ENCODE measurements around the gene NOL9. TPM values are rescaled to one million over a fixed set of nuclear protein-coding genes. Genes with fewer than 3 reads are reported as not detected.

Gene NOL9
- total RNA-seq, 2 experiments from 2014 or later: 52.3 to 54.1 TPM

GRCh38 chr1:6483017-6483760 is 71.1 kb downstream of the NOL9 start:
- Mint-ChIP-seq H3K9me3 (no peaks in the 10 kb centered on the region), H3K4me1 (ENCODE audit: low read depth) (peaks cover 7% of the 10 kb centered on the region), H3K36me3 (ENCODE audit: low read depth) (no peaks in the 10 kb centered on the region), H3K4me3 (no peak overlapping the region), H3K27me3 (peaks cover 39% of the 10 kb centered on the region), H3K27ac (no peak overlapping the region)
- Histone ChIP-seq H3K9me3 (ENCODE audit: control insufficient read depth in 1 of 2, insufficient read depth in 1 of 2, low read length in 2 of 2) (peaks cover 0 to 9% of the 10 kb centered on the region in 2 experiments), H3K36me3 (ENCODE audit: insufficient read depth, low read length) (no peaks in the 10 kb centered on the region), H3K4me1 (ENCODE audit: insufficient read depth, low read length) (peaks cover 22% of the 10 kb centered on the region), H3K27me3 (ENCODE audit: control insufficient read depth in 1 of 2, insufficient read depth in 2 of 2, low read length in 2 of 2) (peaks cover 19 to 21% of the 10 kb centered on the region in 2 experiments), H3K27ac (ENCODE audit: low read depth in 1 of 2, low read length in 2 of 2) (no peak overlapping the region), H3K4me3 (ENCODE audit: low read length) (no peak overlapping the region)
- no peak for TF ChIP-seq CTCF (IDR thresholded peaks at IDR 0.05)
- CTCF ChIA-PET: no interaction called here
- ATAC-seq (ENCODE audit: poor library complexity) (no peak), DNase-seq (no peak)
- intact Hi-C loops (cut with DNase I, micrococcal nuclease): no loop called here
- POLR2A ChIA-PET: no interaction called here

- Mint-ChIP-seq H3K9me3 (no peaks in the 10 kb centered on the region), H3K4me1 (ENCODE audit: low read depth) (peaks cover 7% of the 10 kb centered on the region), H3K4me3 (no peak overlapping the region), H3K27ac (no peak overlapping the region), H3K27me3 (peaks cover 28% of the 10 kb centered on the region), H3K36me3 (ENCODE audit: low read depth) (no peaks in the 10 kb centered on the region)
- peaks cover 0 to 9% of the 10 kb centered on the region in 2 experiments for H3K9me3 ChIP-seq (ENCODE audit: control insufficient read depth in 1 of 2, insufficient read depth in 1 of 2, low read length in 2 of 2)
- intact Hi-C loops (cut with DNase I, micrococcal nuclease): no loop called here
- no peak for ATAC-seq (ENCODE audit: poor library complexity)
- ChIA-PET CTCF (interaction anchor here (1.3 kb wide), 1 partner anchor 23 kb away, joined by 3 read pairs; no protein-coding TSS in a partner anchor), POLR2A (no interaction called here)
- no peak overlapping the region for H3K4me3 ChIP-seq (ENCODE audit: low read length)
- no peak overlapping the region for H3K27ac ChIP-seq (ENCODE audit: low read depth in 1 of 2, low read length in 2 of 2)
- H3K36me3 ChIP-seq (ENCODE audit: insufficient read depth, low read length): no peaks in the 10 kb centered on the region
- H3K27me3 ChIP-seq (ENCODE audit: control insufficient read depth in 1 of 2, insufficient read depth in 2 of 2, low read length in 2 of 2): peaks cover 19 to 21% of the 10 kb centered on the region in 2 experiments
- no peak for DNase-seq
- H3K4me1 ChIP-seq (ENCODE audit: insufficient read depth, low read length): peaks cover 20% of the 10 kb centered on the region
- TF ChIP-seq CTCF (IDR thresholded peaks at IDR 0.05): no peak
Measured at GRCh38 chr1:6481820-6482219, 72.5 kb downstream of the NOL9 start.

- no peaks in the 10 kb centered on the region for H3K36me3 Mint-ChIP-seq (ENCODE audit: low read depth)
- CTCF ChIA-PET: interaction anchor here (1.2 to 1.9 kb wide), 3 partner anchors 11 to 22 kb away, joined by 4 to 8 read pairs (median 5); partner anchors contain the start of genes PLEKHG5 and TNFRSF25
- intact Hi-C loops (cut with DNase I, micrococcal nuclease): loop anchor here in 1 of 2 experiments (5.0 kb wide), 2 partner anchors 35 to 130 kb away; no protein-coding TSS in a partner anchor
- no peak for TF ChIP-seq CTCF (IDR thresholded peaks at IDR 0.05)
- Histone ChIP-seq H3K9me3 (ENCODE audit: control insufficient read depth in 1 of 2, insufficient read depth in 1 of 2, low read length in 2 of 2) (no peaks in the 10 kb centered on the region), H3K27ac (ENCODE audit: low read depth in 1 of 2, low read length in 2 of 2) (no peak overlapping the region), H3K4me3 (ENCODE audit: low read length) (no peak overlapping the region), H3K4me1 (ENCODE audit: insufficient read depth, low read length) (peaks cover 9% of the 10 kb centered on the region), H3K36me3 (ENCODE audit: insufficient read depth, low read length) (no peaks in the 10 kb centered on the region), H3K27me3 (ENCODE audit: control insufficient read depth in 1 of 2, insufficient read depth in 2 of 2, low read length in 2 of 2) (no peaks in the 10 kb centered on the region)
- H3K4me3 Mint-ChIP-seq: no peak overlapping the region
- H3K27me3 Mint-ChIP-seq: peaks cover 4% of the 10 kb centered on the region
- no peak overlapping the region for H3K27ac Mint-ChIP-seq
- no peaks in the 10 kb centered on the region for H3K9me3 Mint-ChIP-seq
- no peak for ATAC-seq (ENCODE audit: poor library complexity)
- DNase-seq: no peak
- H3K4me1 Mint-ChIP-seq (ENCODE audit: low read depth): peaks cover 8% of the 10 kb centered on the region
- POLR2A ChIA-PET: interaction anchor here (1.3 kb wide), 1 partner anchor 17 kb away, joined by 3 read pairs; no protein-coding TSS in a partner anchor
Measured at GRCh38 chr1:6477039-6477820, 77.1 kb downstream of the NOL9 start.
